Measurements from ENCODE around the gene SSH2. TPM values are rescaled to one million over a fixed set of nuclear protein-coding genes. Genes with fewer than 3 reads are reported as not detected.

SSH2 gene
- total and polyA plus RNA-seq, 2 experiments from 2014 or later = 9.9 to 12.7 TPM

DNA sequence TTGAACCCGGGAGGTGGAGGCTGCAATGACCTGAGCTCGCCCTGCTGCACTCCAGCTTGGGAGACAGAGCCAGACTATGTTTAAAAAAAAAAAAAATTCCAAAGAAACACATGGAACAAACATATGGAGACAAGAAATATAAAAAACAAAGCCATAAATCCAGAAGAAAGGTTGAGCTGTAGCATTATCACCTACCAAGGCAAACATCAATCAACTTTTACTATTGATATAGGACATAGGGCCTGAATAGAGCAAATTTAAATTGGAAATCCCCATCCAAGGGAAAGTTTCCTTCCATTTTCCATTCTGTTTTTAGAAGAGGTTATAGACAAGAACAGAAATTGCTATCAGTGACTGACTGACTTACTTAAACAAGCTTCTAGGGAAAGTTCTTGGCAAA, 56.6 kb downstream of the SSH2 start:
- no peaks in the 10 kb centered on the region for H3K9me3 ChIP-seq (ENCODE audit: low read depth)
- WGBS (ENCODE audit: low lambda C conversion rate, missing lambda C conversion rate) = 100% methylated on average over 2 of the region's 2 CpGs
- H3K27ac ChIP-seq = no peak overlapping the region

DNA sequence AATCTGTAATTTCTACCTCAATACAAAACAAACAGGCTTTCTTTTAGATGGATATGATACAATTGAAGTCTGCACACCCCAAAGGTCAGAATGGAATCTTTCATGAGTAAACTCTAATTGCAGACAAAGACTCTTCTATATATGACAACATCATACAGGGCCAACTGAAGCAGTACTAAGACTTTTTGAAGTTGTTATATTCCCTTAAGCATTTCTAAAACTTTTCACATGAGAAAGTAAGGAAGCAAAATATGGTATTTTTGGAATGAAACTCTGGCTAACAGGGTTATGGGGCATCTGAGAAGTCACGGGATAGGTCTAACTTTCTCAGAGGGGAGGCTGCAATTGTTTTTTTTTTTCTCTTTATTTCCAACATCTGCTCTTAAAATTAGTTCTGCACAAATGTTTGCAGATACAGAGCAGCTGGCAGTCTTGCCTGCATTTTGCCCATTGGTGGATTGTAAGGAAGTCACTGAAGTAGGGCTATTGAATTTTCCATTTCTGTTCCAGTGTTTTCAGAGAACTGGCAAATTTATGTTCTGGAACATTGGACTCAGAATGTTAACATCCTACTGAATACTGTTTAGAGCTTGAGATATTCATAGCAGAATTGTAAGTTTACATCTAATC, 59.1 kb downstream of the SSH2 start:
- H3K4me1 ChIP-seq (ENCODE audit: insufficient read depth) = no peaks in the 10 kb centered on the region
- no peaks in the 10 kb centered on the region for H3K9me3 ChIP-seq (ENCODE audit: low read depth)
- no peaks in the 10 kb centered on the region for H3K9me2 ChIP-seq (replicated peaks; ENCODE audit: insufficient read depth)
- WGBS (ENCODE audit: low lambda C conversion rate, missing lambda C conversion rate) = 75% methylated on average over 1 of the region's 1 CpG
- no peak for DNase-seq (ENCODE audit: low spot score)
- H2AFZ ChIP-seq = no peak overlapping the region
- H3K4me2 ChIP-seq = no peak overlapping the region
- H4K20me1 ChIP-seq (ENCODE audit: insufficient read depth, poor library complexity, severe bottlenecking) = no peaks in the 10 kb centered on the region
- no peaks in the 10 kb centered on the region for H3K36me3 ChIP-seq (replicated peaks; ENCODE audit: insufficient read depth, low read depth)
- no peak overlapping the region for H3K4me3 ChIP-seq
- peaks cover 12% of the 10 kb centered on the region for H3K79me2 ChIP-seq
- TF ChIP-seq EZH2phosphoT487 (IDR thresholded peaks at IDR 0.05; ENCODE audit: low read depth, severe bottlenecking, unreplicated experiment) (no peak), EZH2 (IDR thresholded peaks at IDR 0.05; ENCODE audit: borderline replicate concordance) (no peak), CTCF (IDR thresholded peaks at IDR 0.05; ENCODE audit: poor library complexity) (no peak)
- H3K27me3 ChIP-seq = no peaks in the 10 kb centered on the region
- no peak overlapping the region for H3K27ac ChIP-seq

More for the DNA sequence above, 56.6 kb downstream of the SSH2 start:
- Histone ChIP-seq H3K4me3 (no peak overlapping the region), H3K27me3 (no peaks in the 10 kb centered on the region), H3K79me2 (peaks cover 22% of the 10 kb centered on the region), H3K36me3 (replicated peaks; ENCODE audit: insufficient read depth, low read depth) (no peaks in the 10 kb centered on the region), H3K4me2 (no peak overlapping the region), H3K4me1 (ENCODE audit: insufficient read depth) (no peaks in the 10 kb centered on the region), H2AFZ (no peak overlapping the region), H3K9me2 (replicated peaks; ENCODE audit: insufficient read depth) (no peaks in the 10 kb centered on the region), H4K20me1 (ENCODE audit: insufficient read depth, poor library complexity, severe bottlenecking) (no peaks in the 10 kb centered on the region)
- TF ChIP-seq EZH2 (IDR thresholded peaks at IDR 0.05; ENCODE audit: borderline replicate concordance) (no peak), EZH2phosphoT487 (IDR thresholded peaks at IDR 0.05; ENCODE audit: low read depth, severe bottlenecking, unreplicated experiment) (no peak), CTCF (IDR thresholded peaks at IDR 0.05; ENCODE audit: poor library complexity) (no peak)
- DNase-seq (ENCODE audit: low spot score) = no peak

DNA sequence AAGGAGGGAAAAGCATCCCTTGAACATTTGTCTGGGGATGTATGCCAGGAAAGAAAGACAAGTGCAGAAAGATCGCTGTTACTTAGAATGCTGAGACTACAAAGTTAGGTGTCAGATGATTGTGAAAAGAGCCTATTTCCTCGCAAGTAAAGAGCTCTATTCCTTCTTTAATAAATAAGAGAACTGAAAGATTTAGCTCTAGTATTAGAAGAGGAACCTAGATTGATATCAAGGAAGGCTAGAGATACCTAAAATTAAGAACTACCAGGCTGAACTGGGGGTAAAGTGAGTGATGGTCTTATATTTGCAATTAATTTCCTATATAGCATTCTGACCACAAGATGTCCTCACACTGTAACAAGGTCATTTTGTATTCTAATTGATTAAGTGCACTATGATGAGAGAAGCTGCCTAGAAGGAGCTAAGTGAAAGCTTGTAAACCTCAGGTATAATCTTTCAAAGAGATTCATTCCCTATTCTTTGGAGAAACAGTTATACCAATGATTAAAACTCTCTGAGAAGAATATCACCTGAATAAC, 62.3 kb downstream of the SSH2 start:
- Histone ChIP-seq H3K4me2 (no peak overlapping the region), H3K27me3 (no peaks in the 10 kb centered on the region), H3K36me3 (replicated peaks; ENCODE audit: insufficient read depth, low read depth) (no peaks in the 10 kb centered on the region), H3K4me3 (no peak overlapping the region), H3K79me2 (peaks cover 24% of the 10 kb centered on the region), H3K9me3 (ENCODE audit: low read depth) (no peaks in the 10 kb centered on the region), H3K27ac (no peak overlapping the region), H2AFZ (no peak overlapping the region), H3K9me2 (replicated peaks; ENCODE audit: insufficient read depth) (no peaks in the 10 kb centered on the region), H4K20me1 (ENCODE audit: insufficient read depth, poor library complexity, severe bottlenecking) (no peaks in the 10 kb centered on the region), H3K4me1 (ENCODE audit: insufficient read depth) (no peaks in the 10 kb centered on the region)
- WGBS (ENCODE audit: low lambda C conversion rate, missing lambda C conversion rate) = 91% methylated on average over 2 of the region's 2 CpGs
- TF ChIP-seq EZH2phosphoT487 (IDR thresholded peaks at IDR 0.05; ENCODE audit: low read depth, severe bottlenecking, unreplicated experiment) (no peak), EZH2 (IDR thresholded peaks at IDR 0.05; ENCODE audit: borderline replicate concordance) (no peak), CTCF (IDR thresholded peaks at IDR 0.05; ENCODE audit: poor library complexity) (peak; percentile 16)
- no peak for DNase-seq (ENCODE audit: low spot score)
